HEK293 (cell line): ENCODE results near the gene TANK.
A peak's percentile ranks its signal among the peaks of the same experiment; 100 is the strongest.

Experiments used
- CTCF ChIA-PET: fragments of 350-600 bp; formaldehyde crosslinking; extraction: SDS; loops from one replicate; lab custom pipeline; 2021; ENCODE audit warnings: antibody characterized with exemption; lab: Yijun Ruan, JAX
- POLR2A ChIA-PET: fragments of 300-600 bp; formaldehyde crosslinking; extraction: SDS; loops from one replicate; lab custom pipeline; 2020; ENCODE audit warnings: antibody characterized with exemption, inconsistent platforms; lab: Yijun Ruan, JAX
- H3K27ac ChIP-seq: fragments of 200-500 bp; sonication (Bioruptor generic); 2 replicates; pipeline ENCODE4 v1.5.1; 2014; ENCODE audit warnings: low read depth, low read length, control low read depth, inconsistent platforms; ENCODE audit errors: extremely low read depth
- H3K36me3 ChIP-seq, 2 experiments: fragments of 200-500 bp in 1 of 2; sonication (Bioruptor generic) in 1 of 2; 1 replicate in 1 of 2; 2 replicates in 1 of 2; pipeline ENCODE4 v1.5.1; 2014 to 2017; ENCODE audit warnings: inconsistent platforms in 2 of 2, low read length in 2 of 2; ENCODE audit not compliant: control insufficient read depth in 2 of 2, insufficient read depth in 1 of 2
- H3K4me1 ChIP-seq: fragments of 200-500 bp; sonication (Bioruptor generic); 2 replicates; pipeline ENCODE4 v1.5.1; 2014; ENCODE audit warnings: mild to moderate bottlenecking, low read length, inconsistent platforms; ENCODE audit not compliant: control insufficient read depth, insufficient read depth
- H3K4me3 ChIP-seq: 2 replicates; pipeline ENCODE4 v1.5.1; 2011; ENCODE audit warnings: low read depth, mild to moderate bottlenecking, control low read depth, low read length, moderate library complexity
- H3K9me3 ChIP-seq: fragments of 200-500 bp; sonication (Bioruptor generic); 2 replicates; pipeline ENCODE4 v1.5.1; 2014; ENCODE audit warnings: low read depth, low read length, inconsistent platforms; ENCODE audit not compliant: control insufficient read depth, insufficient read depth
- GFI1B ChIP-seq: fragments of 450-650 bp; formaldehyde crosslinking; IDR thresholded peaks from 2 replicates; pipeline ENCODE4 v1.5.1; 2016; ENCODE audit warnings: missing biosample characterization, missing genetic modification characterization
- MZF1 ChIP-seq: fragments of 450-650 bp; formaldehyde crosslinking; IDR thresholded peaks from 2 replicates; pipeline ENCODE4 v1.5.1; 2017; ENCODE audit warnings: missing biosample characterization, missing genetic modification characterization, borderline replicate concordance
- SP2 ChIP-seq: fragments of 450-650 bp; formaldehyde crosslinking; IDR thresholded peaks from 2 replicates; pipeline ENCODE4 v1.5.1; 2016; ENCODE audit warnings: missing biosample characterization, missing genetic modification characterization
- ZNF404 ChIP-seq: fragments of 450-650 bp; formaldehyde crosslinking; IDR thresholded peaks from 2 replicates; pipeline ENCODE4 v1.5.1; 2017; ENCODE audit warnings: missing biosample characterization, missing genetic modification characterization
- ZNF558 ChIP-seq: fragments of 450-650 bp; formaldehyde crosslinking; IDR thresholded peaks from 2 replicates; pipeline ENCODE4 v1.5.1; 2016; ENCODE audit warnings: missing biosample characterization, missing genetic modification characterization
- ZNF830 ChIP-seq: fragments of 450-650 bp; IDR thresholded peaks from 2 replicates; pipeline ENCODE4 v1.5.0; 2018; ENCODE audit warnings: missing biosample characterization, missing genetic modification characterization, low read depth, mild to moderate bottlenecking, moderate library complexity
- TF ChIP-seq, protein P1 (sequence below): fragments of 450-650 bp; formaldehyde crosslinking; IDR thresholded peaks from 2 replicates; pipeline ENCODE4; 2016; ENCODE audit warnings: missing biosample characterization, missing genetic modification characterization
- TF ChIP-seq, protein P2 (sequence below): fragments of 450-650 bp; formaldehyde crosslinking; IDR thresholded peaks from 2 replicates; pipeline ENCODE4 v1.5.1; 2016; ENCODE audit warnings: missing biosample characterization, missing genetic modification characterization
- TF ChIP-seq, protein P3 (sequence below): fragments of 450-650 bp; formaldehyde crosslinking; IDR thresholded peaks from 2 replicates; pipeline ENCODE4 v1.5.1; 2016; ENCODE audit warnings: missing biosample characterization, missing genetic modification characterization
- TF ChIP-seq, protein P4 (sequence below): fragments of 450-650 bp; formaldehyde crosslinking; IDR thresholded peaks from 2 replicates; pipeline ENCODE4 v1.5.1; 2016; ENCODE audit warnings: missing biosample characterization, missing genetic modification characterization, borderline replicate concordance
- TF ChIP-seq, protein P5 (sequence below): fragments of 450-650 bp; formaldehyde crosslinking; IDR thresholded peaks from 2 replicates; pipeline ENCODE4 v1.5.1; 2016; ENCODE audit warnings: missing biosample characterization, missing genetic modification characterization

TANK gene

DNA sequence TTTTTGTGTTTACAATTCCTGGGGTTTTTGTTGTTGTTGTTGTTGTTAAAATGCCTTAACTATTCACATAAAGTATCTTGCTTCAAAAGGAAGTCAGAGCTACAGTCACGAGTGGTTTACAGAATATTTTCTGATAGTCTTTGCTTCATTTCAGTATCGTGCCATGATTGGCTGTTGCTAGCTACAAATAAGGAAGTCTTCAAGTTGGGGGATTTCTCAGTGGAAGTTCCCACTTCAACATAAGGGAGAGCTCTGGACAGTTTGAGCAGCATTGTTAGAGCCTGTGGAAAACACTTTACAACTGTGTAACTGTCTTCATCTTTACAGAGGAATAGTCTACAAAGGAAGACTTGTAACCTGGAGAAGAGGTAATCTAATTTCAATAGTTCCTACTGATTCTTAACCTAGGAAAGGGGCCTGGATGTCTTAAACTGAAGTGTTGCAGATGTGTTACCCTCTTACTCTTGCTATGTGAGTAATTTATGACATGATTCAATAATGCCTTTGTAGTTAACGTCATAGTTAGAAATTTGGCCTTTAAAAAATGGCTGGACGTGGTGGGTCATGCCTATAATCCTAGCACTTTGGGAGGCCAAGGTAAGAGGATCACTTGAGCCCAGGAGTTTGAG, 23.4 kb upstream of the TANK start:
- H3K4me3 ChIP-seq, result no peak overlapping the region
- H3K27ac ChIP-seq, result no peak overlapping the region
- TF ChIP-seq, protein P1, sequence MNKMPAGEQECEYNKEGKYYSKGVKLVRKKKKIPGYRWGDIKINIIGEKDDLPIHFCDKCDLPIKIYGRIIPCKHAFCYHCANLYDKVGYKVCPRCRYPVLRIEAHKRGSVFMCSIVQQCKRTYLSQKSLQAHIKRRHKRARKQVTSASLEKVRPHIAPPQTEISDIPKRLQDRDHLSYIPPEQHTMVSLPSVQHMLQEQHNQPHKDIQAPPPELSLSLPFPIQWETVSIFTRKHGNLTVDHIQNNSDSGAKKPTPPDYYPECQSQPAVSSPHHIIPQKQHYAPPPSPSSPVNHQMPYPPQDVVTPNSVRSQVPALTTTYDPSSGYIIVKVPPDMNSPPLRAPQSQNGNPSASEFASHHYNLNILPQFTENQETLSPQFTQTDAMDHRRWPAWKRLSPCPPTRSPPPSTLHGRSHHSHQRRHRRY (tag by site-specific recombination), result no peak
- TF ChIP-seq ZNF558 (tag by site-specific recombination) (no peak), MZF1 (tag by site-specific recombination) (peak; percentile 31; the same call in 1 of the 2 replicates), SP2 (tag by site-specific recombination) (no peak), ZNF830 (tag by site-specific recombination) (no peak), GFI1B (tag by site-specific recombination) (no peak), ZNF404 (tag by site-specific recombination) (no peak)
- TF ChIP-seq, protein P2, sequence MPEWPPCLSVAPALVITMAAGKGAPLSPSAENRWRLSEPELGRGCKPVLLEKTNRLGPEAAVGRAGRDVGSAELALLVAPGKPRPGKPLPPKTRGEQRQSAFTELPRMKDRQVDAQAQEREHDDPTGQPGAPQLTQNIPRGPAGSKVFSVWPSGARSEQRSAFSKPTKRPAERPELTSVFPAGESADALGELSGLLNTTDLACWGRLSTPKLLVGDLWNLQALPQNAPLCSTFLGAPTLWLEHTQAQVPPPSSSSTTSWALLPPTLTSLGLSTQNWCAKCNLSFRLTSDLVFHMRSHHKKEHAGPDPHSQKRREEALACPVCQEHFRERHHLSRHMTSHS (tag by site-specific recombination), result no peak
- TF ChIP-seq, protein P3, sequence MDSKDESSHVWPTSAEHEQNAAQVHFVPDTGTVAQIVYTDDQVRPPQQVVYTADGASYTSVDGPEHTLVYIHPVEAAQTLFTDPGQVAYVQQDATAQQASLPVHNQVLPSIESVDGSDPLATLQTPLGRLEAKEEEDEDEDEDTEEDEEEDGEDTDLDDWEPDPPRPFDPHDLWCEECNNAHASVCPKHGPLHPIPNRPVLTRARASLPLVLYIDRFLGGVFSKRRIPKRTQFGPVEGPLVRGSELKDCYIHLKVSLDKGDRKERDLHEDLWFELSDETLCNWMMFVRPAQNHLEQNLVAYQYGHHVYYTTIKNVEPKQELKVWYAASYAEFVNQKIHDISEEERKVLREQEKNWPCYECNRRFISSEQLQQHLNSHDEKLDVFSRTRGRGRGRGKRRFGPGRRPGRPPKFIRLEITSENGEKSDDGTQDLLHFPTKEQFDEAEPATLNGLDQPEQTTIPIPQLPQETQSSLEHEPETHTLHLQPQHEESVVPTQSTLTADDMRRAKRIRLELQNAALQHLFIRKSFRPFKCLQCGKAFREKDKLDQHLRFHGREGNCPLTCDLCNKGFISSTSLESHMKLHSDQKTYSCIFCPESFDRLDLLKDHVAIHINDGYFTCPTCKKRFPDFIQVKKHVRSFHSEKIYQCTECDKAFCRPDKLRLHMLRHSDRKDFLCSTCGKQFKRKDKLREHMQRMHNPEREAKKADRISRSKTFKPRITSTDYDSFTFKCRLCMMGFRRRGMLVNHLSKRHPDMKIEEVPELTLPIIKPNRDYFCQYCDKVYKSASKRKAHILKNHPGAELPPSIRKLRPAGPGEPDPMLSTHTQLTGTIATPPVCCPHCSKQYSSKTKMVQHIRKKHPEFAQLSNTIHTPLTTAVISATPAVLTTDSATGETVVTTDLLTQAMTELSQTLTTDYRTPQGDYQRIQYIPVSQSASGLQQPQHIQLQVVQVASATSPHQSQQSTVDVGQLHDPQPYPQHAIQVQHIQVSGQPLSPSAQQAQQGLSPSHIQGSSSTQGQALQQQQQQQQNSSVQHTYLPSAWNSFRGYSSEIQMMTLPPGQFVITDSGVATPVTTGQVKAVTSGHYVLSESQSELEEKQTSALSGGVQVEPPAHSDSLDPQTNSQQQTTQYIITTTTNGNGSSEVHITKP, result peak; percentile 71
- TF ChIP-seq, protein P4, sequence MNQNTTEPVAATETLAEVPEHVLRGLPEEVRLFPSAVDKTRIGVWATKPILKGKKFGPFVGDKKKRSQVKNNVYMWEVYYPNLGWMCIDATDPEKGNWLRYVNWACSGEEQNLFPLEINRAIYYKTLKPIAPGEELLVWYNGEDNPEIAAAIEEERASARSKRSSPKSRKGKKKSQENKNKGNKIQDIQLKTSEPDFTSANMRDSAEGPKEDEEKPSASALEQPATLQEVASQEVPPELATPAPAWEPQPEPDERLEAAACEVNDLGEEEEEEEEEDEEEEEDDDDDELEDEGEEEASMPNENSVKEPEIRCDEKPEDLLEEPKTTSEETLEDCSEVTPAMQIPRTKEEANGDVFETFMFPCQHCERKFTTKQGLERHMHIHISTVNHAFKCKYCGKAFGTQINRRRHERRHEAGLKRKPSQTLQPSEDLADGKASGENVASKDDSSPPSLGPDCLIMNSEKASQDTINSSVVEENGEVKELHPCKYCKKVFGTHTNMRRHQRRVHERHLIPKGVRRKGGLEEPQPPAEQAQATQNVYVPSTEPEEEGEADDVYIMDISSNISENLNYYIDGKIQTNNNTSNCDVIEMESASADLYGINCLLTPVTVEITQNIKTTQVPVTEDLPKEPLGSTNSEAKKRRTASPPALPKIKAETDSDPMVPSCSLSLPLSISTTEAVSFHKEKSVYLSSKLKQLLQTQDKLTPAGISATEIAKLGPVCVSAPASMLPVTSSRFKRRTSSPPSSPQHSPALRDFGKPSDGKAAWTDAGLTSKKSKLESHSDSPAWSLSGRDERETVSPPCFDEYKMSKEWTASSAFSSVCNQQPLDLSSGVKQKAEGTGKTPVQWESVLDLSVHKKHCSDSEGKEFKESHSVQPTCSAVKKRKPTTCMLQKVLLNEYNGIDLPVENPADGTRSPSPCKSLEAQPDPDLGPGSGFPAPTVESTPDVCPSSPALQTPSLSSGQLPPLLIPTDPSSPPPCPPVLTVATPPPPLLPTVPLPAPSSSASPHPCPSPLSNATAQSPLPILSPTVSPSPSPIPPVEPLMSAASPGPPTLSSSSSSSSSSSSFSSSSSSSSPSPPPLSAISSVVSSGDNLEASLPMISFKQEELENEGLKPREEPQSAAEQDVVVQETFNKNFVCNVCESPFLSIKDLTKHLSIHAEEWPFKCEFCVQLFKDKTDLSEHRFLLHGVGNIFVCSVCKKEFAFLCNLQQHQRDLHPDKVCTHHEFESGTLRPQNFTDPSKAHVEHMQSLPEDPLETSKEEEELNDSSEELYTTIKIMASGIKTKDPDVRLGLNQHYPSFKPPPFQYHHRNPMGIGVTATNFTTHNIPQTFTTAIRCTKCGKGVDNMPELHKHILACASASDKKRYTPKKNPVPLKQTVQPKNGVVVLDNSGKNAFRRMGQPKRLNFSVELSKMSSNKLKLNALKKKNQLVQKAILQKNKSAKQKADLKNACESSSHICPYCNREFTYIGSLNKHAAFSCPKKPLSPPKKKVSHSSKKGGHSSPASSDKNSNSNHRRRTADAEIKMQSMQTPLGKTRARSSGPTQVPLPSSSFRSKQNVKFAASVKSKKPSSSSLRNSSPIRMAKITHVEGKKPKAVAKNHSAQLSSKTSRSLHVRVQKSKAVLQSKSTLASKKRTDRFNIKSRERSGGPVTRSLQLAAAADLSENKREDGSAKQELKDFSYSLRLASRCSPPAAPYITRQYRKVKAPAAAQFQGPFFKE (tag by site-specific recombination), result no peak
- TF ChIP-seq, protein P5, sequence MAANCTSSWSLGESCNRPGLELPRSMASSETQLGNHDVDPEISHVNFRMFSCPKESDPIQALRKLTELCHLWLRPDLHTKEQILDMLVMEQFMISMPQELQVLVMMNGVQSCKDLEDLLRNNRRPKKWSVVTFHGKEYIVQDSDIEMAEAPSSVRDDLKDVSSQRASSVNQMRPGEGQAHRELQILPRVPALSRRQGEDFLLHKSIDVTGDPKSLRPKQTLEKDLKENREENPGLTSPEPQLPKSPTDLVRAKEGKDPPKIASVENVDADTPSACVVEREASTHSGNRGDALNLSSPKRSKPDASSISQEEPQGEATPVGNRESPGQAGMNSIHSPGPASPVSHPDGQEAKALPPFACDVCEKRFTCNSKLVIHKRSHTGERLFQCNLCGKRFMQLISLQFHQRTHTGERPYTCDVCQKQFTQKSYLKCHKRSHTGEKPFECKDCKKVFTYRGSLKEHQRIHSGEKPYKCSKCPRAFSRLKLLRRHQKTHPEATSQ (tag by site-specific recombination), result no peak
- TF ChIP-seq, all 188 proteins: peak for 2
- CTCF ChIA-PET, result no interaction called here
- no peaks in the 10 kb centered on the region for H3K9me3 ChIP-seq
- peaks cover 14% of the 10 kb centered on the region for H3K4me1 ChIP-seq
- H3K36me3 ChIP-seq, result no peaks in the 10 kb centered on the region
- POLR2A ChIA-PET, result no interaction called here
